Measurements from ENCODE around the gene NOVA2.

The NOVA2 gene

GRCh38 chr19:45973553-45974338, at the start of gene NOVA2:
NOVA2 (minus strand) TSS chr19:45973865; CDS start chr19:45973351, 514 bp downstream.
- no peak within 1 kb of the TSS for H3K4me3 ChIP-seq (ENCODE audit: low read depth, low read length)
- no peak for TF ChIP-seq CTCF (IDR thresholded peaks at IDR 0.05; ENCODE audit: low read depth, low read length)

- no peak overlapping the region for H3K4me3 ChIP-seq (ENCODE audit: low read depth, low read length)
These were observed 49.7 kb upstream of the NOVA2 start for GRCh38 chr19:46023311-46023779.

DNA sequence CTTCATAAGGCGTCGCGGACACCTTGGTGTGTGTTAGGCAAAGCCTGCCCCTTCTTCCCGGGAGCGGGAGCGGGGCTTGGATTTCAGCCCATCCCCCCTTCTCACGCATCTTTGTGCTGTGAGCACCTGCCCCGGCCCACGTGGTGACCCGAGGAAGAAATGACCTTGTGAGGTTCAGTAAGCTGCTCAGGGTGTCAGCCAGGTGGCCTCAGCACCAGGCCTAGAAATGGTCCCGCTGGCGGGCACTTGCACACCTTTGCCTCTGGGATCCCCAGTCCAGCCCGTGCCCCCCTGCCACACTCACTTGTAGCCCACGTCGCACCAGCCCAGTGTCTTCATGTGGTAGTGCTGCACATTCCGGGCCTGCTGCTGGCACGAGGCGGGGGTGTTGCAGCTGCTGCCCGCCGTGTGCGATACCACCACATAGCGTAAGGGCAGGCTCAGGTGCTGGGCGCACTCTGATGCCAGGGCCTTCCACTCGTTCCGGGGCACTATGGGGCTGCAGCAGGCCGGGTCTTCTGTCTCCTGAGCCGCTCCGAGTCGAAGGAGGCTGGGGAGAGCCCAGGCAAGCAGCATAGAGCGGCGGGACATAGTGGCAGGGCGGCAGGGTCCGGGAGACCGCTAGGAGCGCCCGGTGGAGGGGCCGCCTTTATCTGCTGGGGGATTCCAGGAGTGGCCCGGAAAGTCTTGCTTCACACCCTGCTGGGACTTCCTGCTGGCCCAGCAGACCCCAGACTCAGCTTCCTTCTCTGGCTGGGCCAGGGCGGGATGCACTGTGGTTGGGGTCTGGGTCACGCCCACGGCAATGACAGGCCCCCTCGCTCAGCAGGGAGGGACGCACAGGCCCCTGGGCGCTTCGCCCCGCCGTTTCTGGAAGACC, 49.0 kb upstream of the NOVA2 start, which contains the start of gene PGLYRP1:
TSS of gene PGLYRP1 (minus strand) at position 623 of the 880 bp plus-strand sequence. CDS start at position 591, 32 bp downstream.
- H3K4me3 ChIP-seq (ENCODE audit: low read depth, low read length), result no peak within 1 kb of the TSS
- TF ChIP-seq CTCF (IDR thresholded peaks at IDR 0.05; ENCODE audit: low read depth, low read length), result no peak

More at GRCh38 chr19:46023311-46023779, 49.7 kb upstream of the NOVA2 start:
- TF ChIP-seq CTCF (IDR thresholded peaks at IDR 0.05; ENCODE audit: low read depth, low read length), result no peak

- H3K4me3 ChIP-seq (ENCODE audit: low read depth, low read length), result no peak overlapping the region
- no peak for TF ChIP-seq CTCF (IDR thresholded peaks at IDR 0.05; ENCODE audit: low read depth, low read length)
These were observed 48.4 kb upstream of the NOVA2 start for GRCh38 chr19:46022061-46022430.

DNA sequence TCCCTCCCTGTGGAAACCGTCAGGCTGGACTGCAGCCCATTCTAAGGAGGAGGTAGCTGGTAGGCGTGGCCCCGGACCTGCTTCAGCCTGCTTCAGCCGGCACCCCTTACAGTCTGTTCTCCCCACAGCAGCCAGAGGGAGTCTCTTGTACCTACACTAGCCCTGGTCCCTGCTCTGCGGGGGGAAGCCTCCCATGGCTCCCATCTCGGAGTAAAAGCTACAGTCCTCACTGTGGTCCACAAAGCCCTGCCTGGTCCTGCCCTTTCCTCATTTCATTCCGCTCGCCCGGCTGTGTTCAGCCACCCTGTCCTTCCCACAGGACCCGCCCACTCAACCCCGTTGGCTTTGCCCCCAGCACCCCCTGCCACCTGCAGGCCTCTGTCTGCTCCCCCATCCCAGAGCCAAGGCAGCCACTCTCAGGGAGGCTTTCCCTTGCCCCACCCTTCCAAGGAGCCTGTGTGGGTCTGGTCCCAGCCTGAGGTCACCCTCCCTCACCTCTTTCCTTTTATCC, 47.9 kb upstream of the NOVA2 start:
- H3K4me3 ChIP-seq (ENCODE audit: low read depth, low read length), result no peak overlapping the region
- TF ChIP-seq CTCF (IDR thresholded peaks at IDR 0.05; ENCODE audit: low read depth, low read length), result no peak

- no peak for TF ChIP-seq CTCF (IDR thresholded peaks at IDR 0.05; ENCODE audit: low read depth, low read length)
These were observed 47.1 kb upstream of the NOVA2 start for GRCh38 chr19:46020819-46021125.

More at GRCh38 chr19:46020819-46021125, 47.1 kb upstream of the NOVA2 start:
- no peak overlapping the region for H3K4me3 ChIP-seq (ENCODE audit: low read depth, low read length)

Measured in WI38 (cell line).